Measurements from ENCODE around the gene FDX1.

FDX1 gene

DNA sequence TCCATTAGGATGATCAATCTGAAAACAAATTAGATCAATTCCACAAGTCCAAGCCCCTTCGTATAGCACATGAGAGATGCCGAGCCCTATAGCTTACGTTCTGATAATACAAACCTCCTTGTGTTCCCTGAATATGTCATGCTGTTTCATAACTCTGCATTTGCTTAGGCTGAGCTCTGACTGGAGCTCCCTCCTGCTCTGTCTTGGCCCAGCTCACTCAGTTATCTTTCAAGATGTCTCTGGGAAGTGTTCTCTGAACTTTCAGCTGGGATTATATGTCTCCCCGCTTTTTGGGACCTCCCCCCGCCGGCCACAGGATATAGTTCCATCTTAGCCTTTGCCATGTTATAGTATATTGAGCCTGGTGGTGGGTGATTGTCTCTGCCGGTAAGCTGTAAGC is 44.0 kb downstream of the FDX1 start:
- FAIRE-seq (no peak), DNase-seq (ENCODE audit: insufficient read length) (no peak)
- TF ChIP-seq POLR2A (IDR thresholded peaks at IDR 0.05; ENCODE audit: low read depth, low read length) = no peak
- TF ChIP-seq TAF1 (IDR thresholded peaks at IDR 0.05; ENCODE audit: borderline replicate concordance, low read depth, low read length) = no peak
- no peak for TF ChIP-seq POLR2AphosphoS5 (IDR thresholded peaks at IDR 0.05; ENCODE audit: low read depth, low read length)

- DNase-seq (ENCODE audit: insufficient read length) (no peak), FAIRE-seq (no peak)
- no peak for TF ChIP-seq POLR2A (IDR thresholded peaks at IDR 0.05; ENCODE audit: low read depth, low read length)
- TF ChIP-seq POLR2AphosphoS5 (IDR thresholded peaks at IDR 0.05; ENCODE audit: low read depth, low read length) = no peak
- no peak for TF ChIP-seq TAF1 (IDR thresholded peaks at IDR 0.05; ENCODE audit: borderline replicate concordance, low read depth, low read length)
Observed at GRCh38 chr11:110474578-110474977, 44.8 kb downstream of the FDX1 start.

- TF ChIP-seq POLR2A (IDR thresholded peaks at IDR 0.05; ENCODE audit: low read depth, low read length) = no peak
- TF ChIP-seq TAF1 (IDR thresholded peaks at IDR 0.05; ENCODE audit: borderline replicate concordance, low read depth, low read length) = no peak
- no peak for TF ChIP-seq POLR2AphosphoS5 (IDR thresholded peaks at IDR 0.05; ENCODE audit: low read depth, low read length)
- no peak for FAIRE-seq
- no peak for DNase-seq (ENCODE audit: insufficient read length)
Observed at GRCh38 chr11:110475671-110476070, 45.9 kb downstream of the FDX1 start.

GRCh38 chr11:110478410-110478809 is 48.7 kb downstream of the FDX1 start:
- DNase-seq (ENCODE audit: insufficient read length) = no peak
- no peak for FAIRE-seq

GRCh38 chr11:110479108-110480101 is 49.7 kb downstream of the FDX1 start:
- no peak for DNase-seq (ENCODE audit: insufficient read length)
- TF ChIP-seq TAF1 (IDR thresholded peaks at IDR 0.05; ENCODE audit: borderline replicate concordance, low read depth, low read length) = no peak
- no peak for TF ChIP-seq POLR2AphosphoS5 (IDR thresholded peaks at IDR 0.05; ENCODE audit: low read depth, low read length)
- TF ChIP-seq POLR2A (IDR thresholded peaks at IDR 0.05; ENCODE audit: low read depth, low read length) = no peak
- peak; percentile 50 for FAIRE-seq

More at GRCh38 chr11:110478410-110478809, 48.7 kb downstream of the FDX1 start:
- TF ChIP-seq POLR2AphosphoS5 (IDR thresholded peaks at IDR 0.05; ENCODE audit: low read depth, low read length) (no peak), POLR2A (IDR thresholded peaks at IDR 0.05; ENCODE audit: low read depth, low read length) (no peak), TAF1 (IDR thresholded peaks at IDR 0.05; ENCODE audit: borderline replicate concordance, low read depth, low read length) (no peak)

GRCh38 chr11:110481523-110481922 is 51.8 kb downstream of the FDX1 start:
- TF ChIP-seq POLR2A (IDR thresholded peaks at IDR 0.05; ENCODE audit: low read depth, low read length) = no peak
- TF ChIP-seq TAF1 (IDR thresholded peaks at IDR 0.05; ENCODE audit: borderline replicate concordance, low read depth, low read length) = no peak
- TF ChIP-seq POLR2AphosphoS5 (IDR thresholded peaks at IDR 0.05; ENCODE audit: low read depth, low read length) = no peak
- DNase-seq (ENCODE audit: insufficient read length) (no peak), FAIRE-seq (no peak)

- FAIRE-seq (no peak), DNase-seq (ENCODE audit: insufficient read length) (no peak)
Observed at GRCh38 chr11:110486156-110486555, 56.4 kb downstream of the FDX1 start.

DNA sequence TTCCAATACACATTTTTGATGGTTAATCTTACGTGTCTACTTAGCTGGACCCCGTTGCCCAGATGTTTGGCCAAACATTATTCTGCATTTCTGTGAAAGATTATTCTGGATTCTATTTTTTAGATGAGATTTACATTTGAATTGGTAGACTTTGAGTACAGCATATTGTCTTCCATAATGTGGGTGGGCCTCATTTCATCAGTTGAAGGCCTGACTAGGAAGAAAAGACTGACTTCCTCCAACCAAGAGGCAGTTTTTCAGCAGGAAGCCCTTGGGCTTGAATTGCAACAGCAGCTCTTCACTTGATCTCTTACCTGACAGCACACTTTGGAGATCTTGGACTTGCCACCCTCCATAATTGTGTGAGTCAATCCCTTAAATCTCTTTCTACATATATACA is 58.7 kb downstream of the FDX1 start:
- FAIRE-seq = no peak
- DNase-seq (ENCODE audit: insufficient read length) = no peak
- no peak for TF ChIP-seq POLR2AphosphoS5 (IDR thresholded peaks at IDR 0.05; ENCODE audit: low read depth, low read length)
- no peak for TF ChIP-seq POLR2A (IDR thresholded peaks at IDR 0.05; ENCODE audit: low read depth, low read length)
- no peak for TF ChIP-seq TAF1 (IDR thresholded peaks at IDR 0.05; ENCODE audit: borderline replicate concordance, low read depth, low read length)

More at GRCh38 chr11:110486156-110486555, 56.4 kb downstream of the FDX1 start:
- no peak for TF ChIP-seq TAF1 (IDR thresholded peaks at IDR 0.05; ENCODE audit: borderline replicate concordance, low read depth, low read length)
- TF ChIP-seq POLR2AphosphoS5 (IDR thresholded peaks at IDR 0.05; ENCODE audit: low read depth, low read length) = no peak
- no peak for TF ChIP-seq POLR2A (IDR thresholded peaks at IDR 0.05; ENCODE audit: low read depth, low read length)

DNA sequence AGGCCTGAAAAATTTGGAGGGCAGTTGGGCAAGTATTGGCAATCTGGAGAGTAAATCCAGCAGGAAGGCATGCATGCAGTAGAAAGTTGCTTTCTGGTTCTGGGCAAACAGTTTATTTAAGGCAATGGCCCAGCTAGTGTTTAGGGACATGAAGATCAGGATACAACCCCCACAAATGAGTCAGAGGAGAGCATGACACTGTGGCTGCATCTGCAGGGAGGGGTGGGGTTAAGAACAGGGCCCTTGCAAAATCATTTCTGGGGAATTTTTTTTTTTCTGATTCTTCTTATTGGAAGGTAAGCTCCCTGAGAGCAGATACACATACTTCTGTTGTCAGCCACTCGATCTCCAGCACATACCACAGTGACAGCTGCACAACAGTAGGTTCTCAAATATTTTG is 61.1 kb downstream of the FDX1 start:
- TF ChIP-seq POLR2A (IDR thresholded peaks at IDR 0.05; ENCODE audit: low read depth, low read length) (no peak), TAF1 (IDR thresholded peaks at IDR 0.05; ENCODE audit: borderline replicate concordance, low read depth, low read length) (no peak), POLR2AphosphoS5 (IDR thresholded peaks at IDR 0.05; ENCODE audit: low read depth, low read length) (no peak)
- FAIRE-seq (no peak), DNase-seq (ENCODE audit: insufficient read length) (no peak)

GRCh38 chr11:110491577-110492320 is 62.0 kb downstream of the FDX1 start:
- no peak for DNase-seq (ENCODE audit: insufficient read length)

DNA sequence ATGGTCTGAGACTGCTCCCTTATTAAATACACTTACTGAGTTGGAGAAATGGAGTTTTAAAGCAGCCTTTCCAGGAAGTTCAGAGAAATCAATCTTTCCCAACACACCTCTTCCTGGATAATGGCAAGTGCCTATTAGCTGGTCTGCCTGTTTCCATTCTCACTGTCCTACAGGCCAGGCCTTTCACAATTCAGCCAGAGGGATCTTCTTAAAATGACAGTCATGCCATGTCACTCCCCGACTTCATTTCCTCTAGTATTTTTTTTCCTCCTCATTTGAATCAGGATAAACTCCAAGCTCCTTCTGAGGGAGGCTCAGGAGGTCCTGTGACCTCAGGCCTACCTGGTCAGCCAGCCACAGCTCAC is 62.6 kb downstream of the FDX1 start:
- DNase-seq (ENCODE audit: insufficient read length) (no peak), FAIRE-seq (no peak)
- TF ChIP-seq POLR2A (IDR thresholded peaks at IDR 0.05; ENCODE audit: low read depth, low read length) = no peak
- no peak for TF ChIP-seq TAF1 (IDR thresholded peaks at IDR 0.05; ENCODE audit: borderline replicate concordance, low read depth, low read length)
- no peak for TF ChIP-seq POLR2AphosphoS5 (IDR thresholded peaks at IDR 0.05; ENCODE audit: low read depth, low read length)

More at GRCh38 chr11:110491577-110492320, 62.0 kb downstream of the FDX1 start:
- no peak for TF ChIP-seq TAF1 (IDR thresholded peaks at IDR 0.05; ENCODE audit: borderline replicate concordance, low read depth, low read length)
- TF ChIP-seq POLR2A (IDR thresholded peaks at IDR 0.05; ENCODE audit: low read depth, low read length) = no peak
- TF ChIP-seq POLR2AphosphoS5 (IDR thresholded peaks at IDR 0.05; ENCODE audit: low read depth, low read length) = no peak
- FAIRE-seq = no peak

All from GM12892 (cell line).